SH-SY5Y (cell line): ENCODE measurements around the gene INO80.
A peak's percentile ranks its signal among the peaks of the same experiment; 100 is the strongest.

Source experiments
- GATA2 ChIP-seq: IDR thresholded peaks from 2 replicates; pipeline ENCODE4 v1.6.1; 2011; ENCODE audit warnings: mild to moderate bottlenecking, low read depth, low read length
- GATA3 ChIP-seq: IDR thresholded peaks from 2 replicates; pipeline ENCODE4 v1.6.1; 2011; ENCODE audit warnings: low read depth, mild to moderate bottlenecking, low read length, moderate library complexity

INO80 gene

GRCh38 chr15:41025393-41025792, 90.7 kb downstream of the INO80 start:
- TF ChIP-seq GATA3 (no peak), GATA2 (no peak)

GRCh38 chr15:41024885-41025284, 91.2 kb downstream of the INO80 start:
- TF ChIP-seq GATA2 (no peak), GATA3 (no peak)

GRCh38 chr15:41024131-41024530, 91.9 kb downstream of the INO80 start:
- no peak for TF ChIP-seq GATA3
- TF ChIP-seq GATA2 = no peak

- no peak for TF ChIP-seq GATA3
- no peak for TF ChIP-seq GATA2
Measured at GRCh38 chr15:41022487-41023090, 93.5 kb downstream of the INO80 start.

- TF ChIP-seq GATA2 (no peak), GATA3 (no peak)
Measured at GRCh38 chr15:41020829-41021228, 95.3 kb downstream of the INO80 start.

GRCh38 chr15:41020311-41020710, 95.8 kb downstream of the INO80 start:
- TF ChIP-seq GATA3 = no peak
- peak; percentile 53; the same call in 1 of the 2 replicates for TF ChIP-seq GATA2

- TF ChIP-seq GATA3 (no peak), GATA2 (no peak)
Measured at GRCh38 chr15:41019174-41019573, 96.9 kb downstream of the INO80 start.

GRCh38 chr15:41018534-41018933, 97.5 kb downstream of the INO80 start:
- no peak for TF ChIP-seq GATA3
- no peak for TF ChIP-seq GATA2

GRCh38 chr15:41017066-41017735, 98.9 kb downstream of the INO80 start:
- TF ChIP-seq GATA2 (no peak), GATA3 (no peak)

GRCh38 chr15:41013691-41014414, 102.2 kb downstream of the INO80 start:
- TF ChIP-seq GATA2 (no peak), GATA3 (no peak)

GRCh38 chr15:41011055-41011815, 104.8 kb downstream of the INO80 start:
- no peak for TF ChIP-seq GATA2
- no peak for TF ChIP-seq GATA3

- no peak for TF ChIP-seq GATA2
- TF ChIP-seq GATA3 = no peak
Measured at GRCh38 chr15:41010345-41010744, 105.7 kb downstream of the INO80 start.

- TF ChIP-seq GATA2 (no peak), GATA3 (no peak)
Measured at GRCh38 chr15:41006479-41006878, 109.6 kb downstream of the INO80 start.

- TF ChIP-seq GATA3 (no peak), GATA2 (no peak)
Measured at GRCh38 chr15:41004490-41004889, 111.6 kb downstream of the INO80 start.
